ENCODE measurements around the gene SRSF11. TPM values are rescaled to one million over a fixed set of nuclear protein-coding genes. Genes with fewer than 3 reads are reported as not detected.

The SRSF11 gene
- total and polyA plus RNA-seq, 5 donors from 2014 or later, result 83.7 to 332 (median 109) TPM

GRCh38 chr1:70278710-70279109 is 57.5 kb downstream of the SRSF11 start:
- Mint-ChIP-seq H3K36me3 (peaks cover 23% of the 10 kb centered on the region), H3K9me3 (no peaks in the 10 kb centered on the region), H3K4me1 (peaks cover 0 to 5% (median 2%) of the 10 kb centered on the region in 4 donors), H3K4me3 (no peak overlapping the region), H3K27me3 (no peaks in the 10 kb centered on the region), H3K27ac (no peak overlapping the region)
- Histone ChIP-seq H3K4me1 (ENCODE audit: control insufficient read depth, insufficient read depth, low read length, poor library complexity, severe bottlenecking) (no peaks in the 10 kb centered on the region), H3K36me3 (ENCODE audit: control insufficient read depth, insufficient read depth, low read length) (peaks cover 37% of the 10 kb centered on the region), H3K4me3 (ENCODE audit: low read depth, low read length) (no peak overlapping the region), H3K27ac (ENCODE audit: insufficient read depth, low read length, poor library complexity, severe bottlenecking) (no peak overlapping the region), H3K9me3 (ENCODE audit: control insufficient read depth in 2 of 2, low read length in 2 of 2) (no peaks in the 10 kb centered on the region), H3K27me3 (ENCODE audit: control insufficient read depth, insufficient read depth, low read length) (no peaks in the 10 kb centered on the region)
- ATAC-seq (ENCODE audit: low read depth in 2 of 2) (no peak), DNase-seq (no peak)

GRCh38 chr1:70284366-70284765 is 63.2 kb downstream of the SRSF11 start:
- no peaks in the 10 kb centered on the region for H3K9me3 Mint-ChIP-seq
- H3K4me3 ChIP-seq (ENCODE audit: low read depth, low read length), result no peak overlapping the region
- no peak overlapping the region for H3K27ac ChIP-seq (ENCODE audit: insufficient read depth, low read length, poor library complexity, severe bottlenecking)
- peaks cover 17% of the 10 kb centered on the region for H3K36me3 Mint-ChIP-seq
- DNase-seq, result no peak
- no peak overlapping the region for H3K4me3 Mint-ChIP-seq
- ATAC-seq (ENCODE audit: low read depth in 2 of 2), result no peak
- no peak overlapping the region for H3K27ac Mint-ChIP-seq
- H3K9me3 ChIP-seq (ENCODE audit: control insufficient read depth in 2 of 2, low read length in 2 of 2), result no peaks in the 10 kb centered on the region
- H3K27me3 Mint-ChIP-seq, result no peaks in the 10 kb centered on the region
- H3K27me3 ChIP-seq (ENCODE audit: control insufficient read depth, insufficient read depth, low read length), result no peaks in the 10 kb centered on the region
- peaks cover 38% of the 10 kb centered on the region for H3K36me3 ChIP-seq (ENCODE audit: control insufficient read depth, insufficient read depth, low read length)
- peaks cover 0 to 11% (median 7%) of the 10 kb centered on the region in 4 donors for H3K4me1 Mint-ChIP-seq
- no peaks in the 10 kb centered on the region for H3K4me1 ChIP-seq (ENCODE audit: control insufficient read depth, insufficient read depth, low read length, poor library complexity, severe bottlenecking)

GRCh38 chr1:70286453-70286852 is 65.3 kb downstream of the SRSF11 start:
- Histone ChIP-seq H3K27ac (ENCODE audit: insufficient read depth, low read length, poor library complexity, severe bottlenecking) (no peak overlapping the region), H3K36me3 (ENCODE audit: control insufficient read depth, insufficient read depth, low read length) (peaks cover 46% of the 10 kb centered on the region), H3K9me3 (ENCODE audit: control insufficient read depth in 2 of 2, low read length in 2 of 2) (no peaks in the 10 kb centered on the region), H3K27me3 (ENCODE audit: control insufficient read depth, insufficient read depth, low read length) (no peaks in the 10 kb centered on the region), H3K4me1 (ENCODE audit: control insufficient read depth, insufficient read depth, low read length, poor library complexity, severe bottlenecking) (no peaks in the 10 kb centered on the region), H3K4me3 (ENCODE audit: low read depth, low read length) (no peak overlapping the region)
- Mint-ChIP-seq H3K27ac (no peak overlapping the region), H3K9me3 (no peaks in the 10 kb centered on the region), H3K4me3 (no peak overlapping the region), H3K36me3 (peaks cover 13% of the 10 kb centered on the region), H3K4me1 (peaks cover 0 to 8% (median 6%) of the 10 kb centered on the region in 4 donors), H3K27me3 (no peaks in the 10 kb centered on the region)
- DNase-seq, result no peak
- ATAC-seq (ENCODE audit: low read depth in 2 of 2), result no peak

GRCh38 chr1:70288166-70288565 is 67.0 kb downstream of the SRSF11 start:
- H3K4me1 Mint-ChIP-seq, result peaks cover under 1 to 10% (median 6%) of the 10 kb centered on the region in 4 donors
- Histone ChIP-seq H3K27me3 (ENCODE audit: control insufficient read depth, insufficient read depth, low read length) (no peaks in the 10 kb centered on the region), H3K9me3 (ENCODE audit: control insufficient read depth in 2 of 2, low read length in 2 of 2) (no peaks in the 10 kb centered on the region), H3K27ac (ENCODE audit: insufficient read depth, low read length, poor library complexity, severe bottlenecking) (no peak overlapping the region), H3K4me3 (ENCODE audit: low read depth, low read length) (no peak overlapping the region), H3K4me1 (ENCODE audit: control insufficient read depth, insufficient read depth, low read length, poor library complexity, severe bottlenecking) (no peaks in the 10 kb centered on the region), H3K36me3 (ENCODE audit: control insufficient read depth, insufficient read depth, low read length) (peaks cover 50% of the 10 kb centered on the region)
- peaks cover 17% of the 10 kb centered on the region for H3K36me3 Mint-ChIP-seq
- H3K27me3 Mint-ChIP-seq, result no peaks in the 10 kb centered on the region
- H3K4me3 Mint-ChIP-seq, result no peak overlapping the region
- DNase-seq, result no peak
- H3K9me3 Mint-ChIP-seq, result no peaks in the 10 kb centered on the region
- no peak for ATAC-seq (ENCODE audit: low read depth in 2 of 2)
- peak overlapping the region in 1 of 3 donors; percentile 81 for H3K27ac Mint-ChIP-seq

- Mint-ChIP-seq H3K27me3 (no peaks in the 10 kb centered on the region), H3K27ac (no peak overlapping the region), H3K36me3 (peaks cover 25% of the 10 kb centered on the region)
Measured at GRCh38 chr1:70290218-70290617, 69.0 kb downstream of the SRSF11 start.

GRCh38 chr1:70293186-70293843 is 72.1 kb downstream of the SRSF11 start:
- ATAC-seq (ENCODE audit: low read depth in 2 of 2) (no peak), DNase-seq (no peak)
- Mint-ChIP-seq H3K36me3 (peaks cover 29% of the 10 kb centered on the region), H3K27me3 (no peaks in the 10 kb centered on the region), H3K4me3 (no peak overlapping the region), H3K9me3 (no peaks in the 10 kb centered on the region), H3K4me1 (peaks cover 0 to 14% (median 9%) of the 10 kb centered on the region in 4 donors), H3K27ac (peak overlapping the region in 1 of 3 donors; percentile 26)
- Histone ChIP-seq H3K36me3 (ENCODE audit: control insufficient read depth, insufficient read depth, low read length) (peaks cover 70% of the 10 kb centered on the region), H3K4me1 (ENCODE audit: control insufficient read depth, insufficient read depth, low read length, poor library complexity, severe bottlenecking) (no peaks in the 10 kb centered on the region), H3K27ac (ENCODE audit: insufficient read depth, low read length, poor library complexity, severe bottlenecking) (no peak overlapping the region), H3K9me3 (ENCODE audit: control insufficient read depth in 2 of 2, low read length in 2 of 2) (no peaks in the 10 kb centered on the region), H3K4me3 (ENCODE audit: low read depth, low read length) (no peak overlapping the region), H3K27me3 (ENCODE audit: control insufficient read depth, insufficient read depth, low read length) (no peaks in the 10 kb centered on the region)

More at GRCh38 chr1:70290218-70290617, 69.0 kb downstream of the SRSF11 start:
- Mint-ChIP-seq H3K9me3 (no peaks in the 10 kb centered on the region), H3K4me3 (no peak overlapping the region), H3K4me1 (peaks cover 0 to 14% (median 11%) of the 10 kb centered on the region in 4 donors)
- Histone ChIP-seq H3K9me3 (ENCODE audit: control insufficient read depth in 2 of 2, low read length in 2 of 2) (no peaks in the 10 kb centered on the region), H3K4me1 (ENCODE audit: control insufficient read depth, insufficient read depth, low read length, poor library complexity, severe bottlenecking) (no peaks in the 10 kb centered on the region), H3K27ac (ENCODE audit: insufficient read depth, low read length, poor library complexity, severe bottlenecking) (no peak overlapping the region), H3K27me3 (ENCODE audit: control insufficient read depth, insufficient read depth, low read length) (no peaks in the 10 kb centered on the region), H3K4me3 (ENCODE audit: low read depth, low read length) (no peak overlapping the region), H3K36me3 (ENCODE audit: control insufficient read depth, insufficient read depth, low read length) (peaks cover 58% of the 10 kb centered on the region)
- no peak for ATAC-seq (ENCODE audit: low read depth in 2 of 2)
- DNase-seq, result no peak

GRCh38 chr1:70295749-70296148 is 74.6 kb downstream of the SRSF11 start:
- H3K4me3 Mint-ChIP-seq, result no peak overlapping the region
- H3K36me3 ChIP-seq (ENCODE audit: control insufficient read depth, insufficient read depth, low read length), result peaks cover 74% of the 10 kb centered on the region
- H3K27me3 Mint-ChIP-seq, result no peaks in the 10 kb centered on the region
- H3K4me1 ChIP-seq (ENCODE audit: control insufficient read depth, insufficient read depth, low read length, poor library complexity, severe bottlenecking), result no peaks in the 10 kb centered on the region
- ATAC-seq (ENCODE audit: low read depth in 2 of 2), result no peak
- peaks cover 0 to 1% (median 0%) of the 10 kb centered on the region in 7 donors for H3K9me3 Mint-ChIP-seq
- H3K36me3 Mint-ChIP-seq, result peaks cover 34% of the 10 kb centered on the region
- H3K27me3 ChIP-seq (ENCODE audit: control insufficient read depth, insufficient read depth, low read length), result no peaks in the 10 kb centered on the region
- H3K4me3 ChIP-seq (ENCODE audit: low read depth, low read length), result no peak overlapping the region
- H3K27ac Mint-ChIP-seq, result no peak overlapping the region
- no peak overlapping the region for H3K27ac ChIP-seq (ENCODE audit: insufficient read depth, low read length, poor library complexity, severe bottlenecking)
- no peak for DNase-seq
- no peaks in the 10 kb centered on the region for H3K9me3 ChIP-seq (ENCODE audit: control insufficient read depth in 2 of 2, low read length in 2 of 2)
- peaks cover 8 to 17% (median 13%) of the 10 kb centered on the region in 4 donors for H3K4me1 Mint-ChIP-seq

- DNase-seq, result no peak
Measured at GRCh38 chr1:70299472-70299871, 78.3 kb downstream of the SRSF11 start.

More at GRCh38 chr1:70299472-70299871, 78.3 kb downstream of the SRSF11 start:
- no peaks in the 10 kb centered on the region for H3K27me3 Mint-ChIP-seq
- Histone ChIP-seq H3K9me3 (ENCODE audit: control insufficient read depth in 2 of 2, low read length in 2 of 2) (no peaks in the 10 kb centered on the region), H3K36me3 (ENCODE audit: control insufficient read depth, insufficient read depth, low read length) (peaks cover 56% of the 10 kb centered on the region), H3K27ac (ENCODE audit: insufficient read depth, low read length, poor library complexity, severe bottlenecking) (no peak overlapping the region), H3K27me3 (ENCODE audit: control insufficient read depth, insufficient read depth, low read length) (no peaks in the 10 kb centered on the region), H3K4me3 (ENCODE audit: low read depth, low read length) (no peak overlapping the region), H3K4me1 (ENCODE audit: control insufficient read depth, insufficient read depth, low read length, poor library complexity, severe bottlenecking) (no peaks in the 10 kb centered on the region)
- H3K4me1 Mint-ChIP-seq, result peaks cover under 1 to 21% (median 9%) of the 10 kb centered on the region in 4 donors
- no peak for ATAC-seq (ENCODE audit: low read depth in 2 of 2)
- H3K36me3 Mint-ChIP-seq, result peaks cover 39% of the 10 kb centered on the region
- H3K9me3 Mint-ChIP-seq, result peaks cover 0 to 1% (median 0%) of the 10 kb centered on the region in 7 donors
- peak overlapping the region; percentile 22 to 95 (median 28) for H3K27ac Mint-ChIP-seq
- H3K4me3 Mint-ChIP-seq, result no peak overlapping the region

Measured in CD4-positive, CD25-positive, alpha-beta regulatory T cell (primary cell).